ENCODE results near the gene PTPN4. TPM values are rescaled to one million over a fixed set of nuclear protein-coding genes. Genes with fewer than 3 reads are reported as not detected.

PTPN4 gene
- total and polyA plus RNA-seq, 9 donors, result 3.4 to 45.7 (median 35.2) TPM

- H3K4me3 ChIP-seq, result no peak overlapping the region
- H3K36me3 ChIP-seq, result no peaks in the 10 kb centered on the region
- intact Hi-C loops (cut with DNase I), result no loop called here
- H3K27ac ChIP-seq, result no peak overlapping the region
- no peaks in the 10 kb centered on the region for H3K4me1 ChIP-seq (ENCODE audit: insufficient read depth)
- WGBS, 3 donors, result 70 to 86% (median 84%) methylated on average over 3 of the region's 3 CpGs
- no peaks in the 10 kb centered on the region for H3K9me3 ChIP-seq
- TF ChIP-seq POLR2A (IDR thresholded peaks at IDR 0.05) (no peak), EP300 (IDR thresholded peaks at IDR 0.05) (no peak), CTCF (IDR thresholded peaks at IDR 0.05) (no peak)
- no peaks in the 10 kb centered on the region for H3K27me3 ChIP-seq
- no peak for DNase-seq
Measured at GRCh38 chr2:119871725-119872124, 112.0 kb downstream of the PTPN4 start.

GRCh38 chr2:119873350-119874315, 113.9 kb downstream of the PTPN4 start:
- TF ChIP-seq POLR2A (IDR thresholded peaks at IDR 0.05), result no peak
- no peak for TF ChIP-seq CTCF (IDR thresholded peaks at IDR 0.05)
- no peak for TF ChIP-seq EP300 (IDR thresholded peaks at IDR 0.05)
- no peak for DNase-seq
- intact Hi-C loops (cut with DNase I), result no loop called here
- Histone ChIP-seq H3K27me3 (no peaks in the 10 kb centered on the region), H3K4me3 (no peak overlapping the region), H3K36me3 (no peaks in the 10 kb centered on the region), H3K27ac (no peak overlapping the region), H3K9me3 (no peaks in the 10 kb centered on the region), H3K4me1 (ENCODE audit: insufficient read depth) (no peaks in the 10 kb centered on the region)
- 77 to 83% (median 78%) methylated on average over 4 of the region's 4 CpGs for WGBS, 3 donors

- Histone ChIP-seq H3K27ac (no peak overlapping the region), H3K4me3 (no peak overlapping the region), H3K27me3 (no peaks in the 10 kb centered on the region), H3K9me3 (no peaks in the 10 kb centered on the region), H3K36me3 (no peaks in the 10 kb centered on the region), H3K4me1 (ENCODE audit: insufficient read depth) (no peaks in the 10 kb centered on the region)
- intact Hi-C loops (cut with DNase I), result no loop called here
- TF ChIP-seq POLR2A (IDR thresholded peaks at IDR 0.05) (no peak), CTCF (IDR thresholded peaks at IDR 0.05) (no peak), EP300 (IDR thresholded peaks at IDR 0.05) (no peak)
- no peak for DNase-seq
Measured at GRCh38 chr2:119879502-119879901, 119.8 kb downstream of the PTPN4 start.

- Histone ChIP-seq H3K27ac (no peak overlapping the region), H3K9me3 (peaks cover 0 to 2% of the 10 kb centered on the region in 2 donors), H3K4me1 (ENCODE audit: insufficient read depth) (no peaks in the 10 kb centered on the region), H3K27me3 (no peaks in the 10 kb centered on the region), H3K4me3 (no peak overlapping the region), H3K36me3 (no peaks in the 10 kb centered on the region)
- intact Hi-C loops (cut with DNase I), result no loop called here
- TF ChIP-seq CTCF (IDR thresholded peaks at IDR 0.05) (no peak), POLR2A (IDR thresholded peaks at IDR 0.05) (no peak), EP300 (IDR thresholded peaks at IDR 0.05) (no peak)
- no peak for DNase-seq
- WGBS, 3 donors, result 55 to 61% (median 56%) methylated on average over 2 of the region's 2 CpGs
Measured at GRCh38 chr2:119888680-119889079, 129.0 kb downstream of the PTPN4 start.

All from ovary (tissue), 9 donors.